HCT116 (cell line): ENCODE results near the gene STK35. TPM values are rescaled to one million over a fixed set of nuclear protein-coding genes. Genes with fewer than 3 reads are reported as not detected.

Experiments used
- ATAC-seq: fragments of 200-7000 bp; cut with Tn5 transposase; 2 replicates; pipeline ENCODE4 v1.9.1; 2020; ENCODE audit warnings: mild to moderate bottlenecking, moderate library complexity
- BruUV-seq: library from RNA; stranded (reverse); fragments of 400-500 nt; replicated peaks from 2 replicates; lab custom pipeline; 2021; lab: Mats Ljungman, UMichigan
- CTCF ChIA-PET: fragments of 300-600 bp; sonication (Branson Sonifier 250); formaldehyde crosslinking; loops from one replicate; lab custom pipeline; 2021; ENCODE audit warnings: antibody characterized with exemption; lab: Charles Lee
- POLR2A ChIA-PET: fragments of 300-600, 350-600 bp; sonication (Branson Sonifier 250); formaldehyde crosslinking; loops from one replicate; lab custom pipeline; 2021; ENCODE audit warnings: antibody characterized with exemption; lab: Charles Lee
- RAD21 ChIA-PET, 2 experiments: fragments of 300-600 bp; sonication (Branson Sonifier 250); formaldehyde crosslinking; loops; one replicate each; lab custom pipeline; 2023; ENCODE audit warnings: low total read pairs in 2 of 2; ENCODE audit not compliant: uncharacterized antibody in 2 of 2, unreplicated experiment in 2 of 2, low non-redundant PET in 1 of 2; lab: Charles Lee
- DNase-seq: peaks from one replicate; pipeline ENCODE4 v3.0.0-alpha.2; 2010; ENCODE audit warnings: low read depth, low spot score
- H2AFZ ChIP-seq: fragments of 200-600 bp; shearing (Covaris generic), sonication (generic); 2 replicates; pipeline ENCODE4 v1.6.1; 2017; ENCODE audit warnings: low read depth, mixed run types, mixed read lengths, antibody characterized with exemption, low read length; ENCODE audit not compliant: poor library complexity, severe bottlenecking
- H3K27ac ChIP-seq: 2 replicates; pipeline ENCODE4 v1.5.1; 2012; ENCODE audit warnings: low read depth, low read length
- H3K27me3 ChIP-seq: fragments of 200-600 bp; sonication (generic); 2 replicates; pipeline ENCODE4 v1.6.1; 2016; ENCODE audit warnings: mixed run types, low read length, mixed read lengths; ENCODE audit not compliant: insufficient read depth
- H3K36me3 ChIP-seq, 2 experiments: fragments of 200-500 bp in 1 of 2; fragments of 200-600 bp in 1 of 2; sonication (Bioruptor generic) in 1 of 2; sonication (generic) in 1 of 2; 2 replicates each; pipeline versions ENCODE4 v1.5.1 to v1.6.1; 2014 to 2016; ENCODE audit warnings: low read length in 2 of 2, inconsistent platforms in 1 of 2, mixed read lengths in 1 of 2, mixed run types in 1 of 2; ENCODE audit not compliant: insufficient read depth in 2 of 2, control insufficient read depth in 1 of 2
- H3K4me1 ChIP-seq, 2 experiments: fragments of 200-600 bp in 1 of 2; sonication (generic) in 1 of 2; 2 replicates each; pipeline versions ENCODE4 v1.5.1 to v1.6.1; 2012 to 2017; ENCODE audit warnings: low read length in 2 of 2, inconsistent platforms in 1 of 2, mild to moderate bottlenecking in 1 of 2, mixed read lengths in 1 of 2, mixed run types in 1 of 2, moderate library complexity in 1 of 2; ENCODE audit not compliant: insufficient read depth in 2 of 2, control insufficient read depth in 1 of 2
- H3K4me2 ChIP-seq: fragments of 200-600 bp; sonication (generic); 2 replicates; pipeline ENCODE4 v1.6.1; 2017; ENCODE audit warnings: mixed run types, low read length, mixed read lengths
- H3K4me3 ChIP-seq, 2 experiments: fragments of 200-600 bp in 1 of 2; sonication (generic) in 1 of 2; replicated peaks in 1 of 2; 2 replicates each; pipeline ENCODE4 v1.5.1; 2011 to 2016; ENCODE audit warnings: low read length in 2 of 2, control low read depth in 1 of 2, low read depth in 1 of 2, mild to moderate bottlenecking in 1 of 2, mixed read lengths in 1 of 2, mixed run types in 1 of 2
- H3K79me2 ChIP-seq: fragments of 200-600 bp; sonication (generic); 2 replicates; pipeline ENCODE4 v1.6.1; 2017; ENCODE audit warnings: mild to moderate bottlenecking, mixed run types, low read length, moderate library complexity, mixed read lengths; ENCODE audit not compliant: insufficient read depth
- H3K9ac ChIP-seq: fragments of 200-600 bp; sonication (generic); 2 replicates; pipeline ENCODE4 v1.6.1; 2016; ENCODE audit warnings: low read length, mixed read lengths
- H3K9me2 ChIP-seq: fragments of 200-600 bp; sonication (generic), shearing (Covaris generic); 2 replicates; pipeline ENCODE4 v1.6.1; 2017; ENCODE audit warnings: mixed run types, mild to moderate bottlenecking, moderate library complexity; ENCODE audit not compliant: insufficient read depth
- H3K9me3 ChIP-seq, 2 experiments: fragments of 200-500 bp in 1 of 2; fragments of 200-600 bp in 1 of 2; sonication (Bioruptor generic) in 1 of 2; sonication (generic) in 1 of 2; 2 replicates each; pipeline ENCODE4 v1.6.1; 2014 to 2017; ENCODE audit warnings: low read length in 2 of 2, mixed read lengths in 2 of 2, inconsistent platforms in 1 of 2, low read depth in 1 of 2, mild to moderate bottlenecking in 1 of 2, mixed run types in 1 of 2, moderate library complexity in 1 of 2; ENCODE audit not compliant: control insufficient read depth in 1 of 2, insufficient read depth in 1 of 2
- H4K20me1 ChIP-seq: fragments of 200-600 bp; sonication (generic), shearing (Covaris generic); 2 replicates; pipeline ENCODE4 v1.6.1; 2017; ENCODE audit warnings: mixed run types, mild to moderate bottlenecking, moderate library complexity; ENCODE audit not compliant: insufficient read depth
- ELF1 ChIP-seq: IDR thresholded peaks from 2 replicates; pipeline ENCODE4 v1.6.1; 2012; ENCODE audit warnings: low read depth, borderline replicate concordance
- JUND ChIP-seq: IDR thresholded peaks from 2 replicates; pipeline ENCODE4 v1.6.1; 2012
- intact Hi-C: fragments of 100-400 bp; cut with micrococcal nuclease; formaldehyde crosslinking; loops from 2 replicates; pipeline ENCODE4 v1.10.0; 2022
- total RNA-seq: library from RNA; stranded (reverse); gene quantifications from one replicate; pipeline ENCODE4 v1.2.1, GENCODE V29; 2021; ENCODE audit not compliant: unreplicated experiment
- TF ChIP-seq, protein P1 (sequence below): IDR thresholded peaks from 2 replicates; pipeline ENCODE4 v1.6.1; 2012
- TF ChIP-seq, protein P2 (sequence below): IDR thresholded peaks from 2 replicates; pipeline ENCODE4 v1.6.1; 2011; ENCODE audit warnings: mild to moderate bottlenecking, low read length, moderate library complexity; ENCODE audit not compliant: insufficient replicate concordance; ENCODE audit errors: extremely low read depth

The STK35 gene
- total RNA-seq, 1 experiment from 2014 or later: 32.8 TPM

DNA sequence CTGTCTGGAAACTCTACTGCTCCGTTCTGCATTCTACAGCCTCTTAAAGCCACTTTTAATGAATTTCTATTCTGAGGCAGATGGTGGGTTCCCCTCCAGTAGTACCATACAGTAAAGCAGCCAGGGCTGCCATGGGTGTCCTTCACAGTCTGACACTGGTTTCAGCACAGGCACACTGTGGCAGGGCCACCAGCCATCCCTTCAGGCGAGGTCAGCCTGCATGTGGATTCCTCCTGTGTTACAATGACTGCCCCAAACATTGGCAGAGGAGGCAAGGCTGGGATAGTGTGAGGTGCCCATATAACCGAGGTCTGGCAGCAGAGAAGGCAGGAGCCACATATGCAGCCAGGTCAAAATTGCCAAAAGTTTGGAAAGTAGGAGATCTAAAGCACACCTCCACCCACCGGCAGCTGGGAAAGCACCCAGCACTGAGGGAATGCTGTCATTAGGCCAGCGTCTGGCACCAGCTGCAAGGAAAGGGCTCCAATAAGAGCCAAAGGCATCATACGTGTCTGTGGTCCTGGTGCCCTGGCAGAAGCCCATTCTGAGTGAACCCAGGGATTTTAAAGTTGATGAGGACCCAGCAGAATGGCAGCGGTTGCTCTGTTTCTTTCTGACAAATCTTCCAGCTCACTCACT is 24.0 kb downstream of the STK35 start (continued):
- TF ChIP-seq, protein P1, sequence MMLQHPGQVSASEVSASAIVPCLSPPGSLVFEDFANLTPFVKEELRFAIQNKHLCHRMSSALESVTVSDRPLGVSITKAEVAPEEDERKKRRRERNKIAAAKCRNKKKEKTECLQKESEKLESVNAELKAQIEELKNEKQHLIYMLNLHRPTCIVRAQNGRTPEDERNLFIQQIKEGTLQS: no peak

DNA sequence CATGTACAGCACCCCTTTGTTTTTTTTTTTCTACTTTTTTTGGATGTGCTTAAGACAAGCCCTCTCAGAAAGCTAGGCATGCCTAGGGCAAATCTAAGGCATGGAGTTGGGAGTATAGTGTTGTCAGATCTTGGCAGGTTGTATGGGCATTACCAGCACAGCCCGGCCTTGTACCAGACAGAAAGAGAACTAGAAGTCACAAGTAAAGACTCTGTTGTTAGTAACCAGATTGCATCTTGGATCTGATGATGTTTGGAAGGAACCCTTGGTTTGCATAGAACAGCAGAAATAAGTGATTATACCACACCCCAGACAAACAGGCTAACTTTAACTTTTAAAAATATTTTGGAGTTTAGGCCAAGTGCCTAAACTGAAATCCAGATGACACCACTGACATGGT is 25.6 kb downstream of the STK35 start:
- no peak overlapping the region for H3K27ac ChIP-seq
- H3K9me2 ChIP-seq: no peaks in the 10 kb centered on the region
- CTCF ChIA-PET: no interaction called here
- no peaks in the 10 kb centered on the region for H4K20me1 ChIP-seq
- no peak overlapping the region for H2AFZ ChIP-seq
- POLR2A ChIA-PET: no interaction called here
- H3K9me3 ChIP-seq: no peaks in the 10 kb centered on the region
- TF ChIP-seq ELF1 (no peak), JUND (no peak)
- TF ChIP-seq, protein P2, sequence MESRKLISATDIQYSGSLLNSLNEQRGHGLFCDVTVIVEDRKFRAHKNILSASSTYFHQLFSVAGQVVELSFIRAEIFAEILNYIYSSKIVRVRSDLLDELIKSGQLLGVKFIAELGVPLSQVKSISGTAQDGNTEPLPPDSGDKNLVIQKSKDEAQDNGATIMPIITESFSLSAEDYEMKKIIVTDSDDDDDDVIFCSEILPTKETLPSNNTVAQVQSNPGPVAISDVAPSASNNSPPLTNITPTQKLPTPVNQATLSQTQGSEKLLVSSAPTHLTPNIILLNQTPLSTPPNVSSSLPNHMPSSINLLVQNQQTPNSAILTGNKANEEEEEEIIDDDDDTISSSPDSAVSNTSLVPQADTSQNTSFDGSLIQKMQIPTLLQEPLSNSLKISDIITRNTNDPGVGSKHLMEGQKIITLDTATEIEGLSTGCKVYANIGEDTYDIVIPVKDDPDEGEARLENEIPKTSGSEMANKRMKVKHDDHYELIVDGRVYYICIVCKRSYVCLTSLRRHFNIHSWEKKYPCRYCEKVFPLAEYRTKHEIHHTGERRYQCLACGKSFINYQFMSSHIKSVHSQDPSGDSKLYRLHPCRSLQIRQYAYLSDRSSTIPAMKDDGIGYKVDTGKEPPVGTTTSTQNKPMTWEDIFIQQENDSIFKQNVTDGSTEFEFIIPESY: no peak
- no peak for ATAC-seq
- H3K36me3 ChIP-seq: peaks cover 0 to 10% of the 10 kb centered on the region in 2 experiments; a peak in 1 of 4 replicates
- BruUV-seq: no TSS peak
- no peak overlapping the region for H3K9ac ChIP-seq
- intact Hi-C loops: no loop called here
- no peak overlapping the region for H3K4me2 ChIP-seq
- peaks cover 13 to 30% of the 10 kb centered on the region in 2 experiments for H3K4me1 ChIP-seq
- H3K79me2 ChIP-seq: peaks cover 97% of the 10 kb centered on the region
- DNase-seq: no peak
- H3K27me3 ChIP-seq: no peaks in the 10 kb centered on the region
- H3K4me3 ChIP-seq: no peak overlapping the region
- RAD21 ChIA-PET: no interaction called here
